ENCODE results near the gene LATS2.

GRCh38 chr13:21071924-21072323 lies 10.5 kb upstream of the LATS2 start:
- TF ChIP-seq CTCF (IDR thresholded peaks at IDR 0.05): no peak
- TF ChIP-seq POLR2A (IDR thresholded peaks at IDR 0.05): no peak

Data from thyroid gland (tissue), 4 donors.